HEK293 (cell line): ENCODE measurements around the gene ROR2.

ENCODE experiments used
- KLF8 ChIP-seq: fragments of 450-650 bp; formaldehyde crosslinking; IDR thresholded peaks from 2 replicates; pipeline ENCODE4 v1.5.1; 2016; ENCODE audit warnings: missing biosample characterization, missing genetic modification characterization
- MZF1 ChIP-seq: fragments of 450-650 bp; formaldehyde crosslinking; IDR thresholded peaks from 2 replicates; pipeline ENCODE4 v1.5.1; 2017; ENCODE audit warnings: missing biosample characterization, missing genetic modification characterization, borderline replicate concordance
- SETDB1 ChIP-seq: IDR thresholded peaks from one replicate; pipeline ENCODE4 v1.6.1; 2017; ENCODE audit warnings: mild to moderate bottlenecking, low read length, moderate library complexity, mixed read lengths; ENCODE audit not compliant: insufficient read length
- SP7 ChIP-seq: fragments of 450-650 bp; formaldehyde crosslinking; IDR thresholded peaks from 2 replicates; pipeline ENCODE4 v1.5.1; 2016; ENCODE audit warnings: missing biosample characterization, missing genetic modification characterization
- ZBTB20 ChIP-seq: fragments of 450-650 bp; formaldehyde crosslinking; IDR thresholded peaks from 2 replicates; pipeline ENCODE4 v1.5.1; 2016; ENCODE audit warnings: missing biosample characterization, missing genetic modification characterization
- ZEB2 ChIP-seq: fragments of 450-650 bp; formaldehyde crosslinking; IDR thresholded peaks from 2 replicates; pipeline ENCODE4 v1.5.1; 2016; ENCODE audit warnings: missing biosample characterization, missing genetic modification characterization
- ZFP3 ChIP-seq: fragments of 450-650 bp; formaldehyde crosslinking; IDR thresholded peaks from 2 replicates; pipeline ENCODE4 v1.5.1; 2016; ENCODE audit warnings: low read depth, missing biosample characterization, missing genetic modification characterization
- ZFP41 ChIP-seq: fragments of 450-650 bp; formaldehyde crosslinking; IDR thresholded peaks from 2 replicates; pipeline ENCODE4 v1.5.1; 2016; ENCODE audit warnings: missing biosample characterization, missing genetic modification characterization, borderline replicate concordance
- ZNF157 ChIP-seq: fragments of 450-650 bp; formaldehyde crosslinking; IDR thresholded peaks from 2 replicates; pipeline ENCODE4 v1.5.1; 2016; ENCODE audit warnings: missing biosample characterization, missing genetic modification characterization
- ZNF202 ChIP-seq: fragments of 450-650 bp; formaldehyde crosslinking; IDR thresholded peaks from 2 replicates; pipeline ENCODE4 v1.5.1; 2016; ENCODE audit warnings: missing biosample characterization, missing genetic modification characterization, borderline replicate concordance
- ZNF214 ChIP-seq: fragments of 450-650 bp; formaldehyde crosslinking; IDR thresholded peaks from 2 replicates; pipeline ENCODE4 v1.5.1; 2017; ENCODE audit warnings: missing biosample characterization, mild to moderate bottlenecking, missing genetic modification characterization, borderline replicate concordance
- ZNF23 ChIP-seq: fragments of 450-650 bp; formaldehyde crosslinking; IDR thresholded peaks from 2 replicates; pipeline ENCODE4 v1.5.1; 2016; ENCODE audit warnings: missing biosample characterization, missing genetic modification characterization, borderline replicate concordance
- ZNF266 ChIP-seq: fragments of 450-650 bp; formaldehyde crosslinking; IDR thresholded peaks from 2 replicates; pipeline ENCODE4 v1.5.1; 2016; ENCODE audit warnings: missing biosample characterization, missing genetic modification characterization, low read depth
- ZNF366 ChIP-seq: fragments of 450-650 bp; formaldehyde crosslinking; conservative IDR thresholded peaks from 2 replicates; pipeline ENCODE4 v1.5.1; 2016; ENCODE audit warnings: missing biosample characterization, missing genetic modification characterization
- ZNF501 ChIP-seq: fragments of 450-650 bp; formaldehyde crosslinking; IDR thresholded peaks from 2 replicates; pipeline ENCODE4 v1.5.1; 2016; ENCODE audit warnings: missing biosample characterization, missing genetic modification characterization
- ZNF585B ChIP-seq: fragments of 450-650 bp; formaldehyde crosslinking; IDR thresholded peaks from 2 replicates; pipeline ENCODE4 v1.5.1; 2016; ENCODE audit warnings: missing biosample characterization, missing genetic modification characterization
- ZNF610 ChIP-seq: fragments of 450-650 bp; formaldehyde crosslinking; IDR thresholded peaks from 2 replicates; pipeline ENCODE4 v1.5.1; 2016; ENCODE audit warnings: missing biosample characterization, missing genetic modification characterization, borderline replicate concordance
- ZNF785 ChIP-seq: fragments of 450-650 bp; formaldehyde crosslinking; IDR thresholded peaks from 2 replicates; pipeline ENCODE4 v1.5.1; 2016; ENCODE audit warnings: missing biosample characterization, missing genetic modification characterization
- ZNF830 ChIP-seq: fragments of 450-650 bp; IDR thresholded peaks from 2 replicates; pipeline ENCODE4 v1.5.0; 2018; ENCODE audit warnings: missing biosample characterization, missing genetic modification characterization, low read depth, mild to moderate bottlenecking, moderate library complexity
- ZSCAN30 ChIP-seq: fragments of 450-650 bp; IDR thresholded peaks from 2 replicates; pipeline ENCODE4 v1.5.1; 2018; ENCODE audit warnings: missing biosample characterization, mild to moderate bottlenecking, missing genetic modification characterization, moderate library complexity
- TF ChIP-seq, protein P1 (sequence below): fragments of 450-650 bp; formaldehyde crosslinking; IDR thresholded peaks from 2 replicates; pipeline ENCODE4 v1.5.1; 2016; ENCODE audit warnings: missing biosample characterization, missing genetic modification characterization
- TF ChIP-seq, protein P2 (sequence below): sonication (generic); formaldehyde crosslinking; IDR thresholded peaks from 2 replicates; pipeline ENCODE4 v1.8.1; 2022; ENCODE audit warnings: mild to moderate bottlenecking, moderate library complexity, missing genetic modification reagents
- TF ChIP-seq, protein P3 (sequence below): fragments of 450-650 bp; formaldehyde crosslinking; IDR thresholded peaks from 2 replicates; pipeline ENCODE4 v1.5.1; 2016; ENCODE audit warnings: missing biosample characterization, missing genetic modification characterization, borderline replicate concordance
- TF ChIP-seq, protein P4 (sequence below): fragments of 450-650 bp; formaldehyde crosslinking; conservative IDR thresholded peaks from 2 replicates; pipeline ENCODE4 v1.5.1; 2016; ENCODE audit warnings: low read depth, missing biosample characterization, missing genetic modification characterization
- TF ChIP-seq, protein P5 (sequence below): fragments of 450-650 bp; formaldehyde crosslinking; IDR thresholded peaks from 2 replicates; pipeline ENCODE4 v1.5.1; 2016; ENCODE audit warnings: missing biosample characterization, missing genetic modification characterization
- TF ChIP-seq, protein P6 (sequence below): fragments of 450-650 bp; formaldehyde crosslinking; conservative IDR thresholded peaks from 2 replicates; pipeline ENCODE4 v1.5.1; 2016; ENCODE audit warnings: low read depth, missing biosample characterization, missing genetic modification characterization

Gene ROR2

DNA sequence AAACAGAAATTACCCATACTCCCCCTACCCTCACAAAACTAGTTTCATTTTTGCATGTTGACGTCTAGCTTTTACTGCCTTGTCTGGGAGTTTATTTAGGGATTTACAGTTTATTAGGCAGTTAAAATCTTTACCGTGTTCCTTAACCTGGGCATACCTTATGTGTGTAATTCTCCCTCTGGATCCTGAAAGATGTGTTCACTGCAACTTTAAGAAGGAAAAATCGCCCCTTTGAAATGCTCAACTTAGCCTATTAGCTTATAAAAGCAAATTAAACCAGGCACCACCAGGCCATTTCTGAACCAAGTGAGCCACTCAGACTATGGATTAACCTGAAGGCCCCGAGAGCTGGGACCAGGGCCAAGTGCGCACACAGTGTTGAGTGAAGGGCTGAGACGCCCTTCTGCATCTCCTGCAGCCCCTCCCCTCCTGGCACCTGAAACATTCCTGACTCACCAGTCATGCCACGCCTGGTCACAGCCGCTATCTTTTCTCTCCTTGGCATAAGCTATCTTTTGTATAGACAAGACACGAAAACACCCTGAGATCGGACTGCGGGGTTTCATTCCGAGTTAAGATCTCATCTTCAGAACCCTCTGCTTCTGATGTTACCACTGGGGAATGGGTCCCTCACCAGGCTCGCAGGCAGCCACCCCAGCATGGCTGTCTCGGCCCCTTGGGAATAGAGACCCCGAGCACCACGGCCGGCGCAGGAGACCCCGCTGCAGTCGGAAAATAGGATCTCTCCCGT is 111.9 kb downstream of the ROR2 start (continued):
- TF ChIP-seq, protein P1, sequence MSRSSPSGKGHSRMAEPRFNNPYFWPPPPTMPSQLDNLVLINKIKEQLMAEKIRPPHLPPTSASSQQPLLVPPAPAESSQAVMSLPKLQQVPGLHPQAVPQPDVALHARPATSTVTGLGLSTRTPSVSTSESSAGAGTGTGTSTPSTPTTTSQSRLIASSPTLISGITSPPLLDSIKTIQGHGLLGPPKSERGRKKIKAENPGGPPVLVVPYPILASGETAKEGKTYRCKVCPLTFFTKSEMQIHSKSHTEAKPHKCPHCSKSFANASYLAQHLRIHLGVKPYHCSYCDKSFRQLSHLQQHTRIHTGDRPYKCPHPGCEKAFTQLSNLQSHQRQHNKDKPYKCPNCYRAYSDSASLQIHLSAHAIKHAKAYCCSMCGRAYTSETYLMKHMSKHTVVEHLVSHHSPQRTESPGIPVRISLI, result no peak
- TF ChIP-seq ZNF785 (tag by site-specific recombination), result no peak
- no peak for TF ChIP-seq ZNF157 (tag by site-specific recombination)
- peak; percentile 32; the same call in 1 of the 2 replicates for TF ChIP-seq KLF8 (tag by site-specific recombination)
- no peak for TF ChIP-seq ZNF585B (tag by site-specific recombination)
- TF ChIP-seq, protein P2, sequence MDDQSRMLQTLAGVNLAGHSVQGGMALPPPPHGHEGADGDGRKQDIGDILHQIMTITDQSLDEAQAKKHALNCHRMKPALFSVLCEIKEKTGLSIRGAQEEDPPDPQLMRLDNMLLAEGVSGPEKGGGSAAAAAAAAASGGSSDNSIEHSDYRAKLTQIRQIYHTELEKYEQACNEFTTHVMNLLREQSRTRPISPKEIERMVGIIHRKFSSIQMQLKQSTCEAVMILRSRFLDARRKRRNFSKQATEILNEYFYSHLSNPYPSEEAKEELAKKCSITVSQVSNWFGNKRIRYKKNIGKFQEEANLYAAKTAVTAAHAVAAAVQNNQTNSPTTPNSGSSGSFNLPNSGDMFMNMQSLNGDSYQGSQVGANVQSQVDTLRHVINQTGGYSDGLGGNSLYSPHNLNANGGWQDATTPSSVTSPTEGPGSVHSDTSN (CRISPR knock-in tag), result no peak
- no peak for TF ChIP-seq SETDB1
- no peak for TF ChIP-seq ZNF501 (tag by site-specific recombination)
- TF ChIP-seq, protein P3, sequence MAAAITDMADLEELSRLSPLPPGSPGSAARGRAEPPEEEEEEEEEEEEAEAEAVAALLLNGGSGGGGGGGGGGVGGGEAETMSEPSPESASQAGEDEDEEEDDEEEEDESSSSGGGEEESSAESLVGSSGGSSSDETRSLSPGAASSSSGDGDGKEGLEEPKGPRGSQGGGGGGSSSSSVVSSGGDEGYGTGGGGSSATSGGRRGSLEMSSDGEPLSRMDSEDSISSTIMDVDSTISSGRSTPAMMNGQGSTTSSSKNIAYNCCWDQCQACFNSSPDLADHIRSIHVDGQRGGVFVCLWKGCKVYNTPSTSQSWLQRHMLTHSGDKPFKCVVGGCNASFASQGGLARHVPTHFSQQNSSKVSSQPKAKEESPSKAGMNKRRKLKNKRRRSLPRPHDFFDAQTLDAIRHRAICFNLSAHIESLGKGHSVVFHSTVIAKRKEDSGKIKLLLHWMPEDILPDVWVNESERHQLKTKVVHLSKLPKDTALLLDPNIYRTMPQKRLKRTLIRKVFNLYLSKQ (tag by site-specific recombination), result no peak
- TF ChIP-seq, protein P4, sequence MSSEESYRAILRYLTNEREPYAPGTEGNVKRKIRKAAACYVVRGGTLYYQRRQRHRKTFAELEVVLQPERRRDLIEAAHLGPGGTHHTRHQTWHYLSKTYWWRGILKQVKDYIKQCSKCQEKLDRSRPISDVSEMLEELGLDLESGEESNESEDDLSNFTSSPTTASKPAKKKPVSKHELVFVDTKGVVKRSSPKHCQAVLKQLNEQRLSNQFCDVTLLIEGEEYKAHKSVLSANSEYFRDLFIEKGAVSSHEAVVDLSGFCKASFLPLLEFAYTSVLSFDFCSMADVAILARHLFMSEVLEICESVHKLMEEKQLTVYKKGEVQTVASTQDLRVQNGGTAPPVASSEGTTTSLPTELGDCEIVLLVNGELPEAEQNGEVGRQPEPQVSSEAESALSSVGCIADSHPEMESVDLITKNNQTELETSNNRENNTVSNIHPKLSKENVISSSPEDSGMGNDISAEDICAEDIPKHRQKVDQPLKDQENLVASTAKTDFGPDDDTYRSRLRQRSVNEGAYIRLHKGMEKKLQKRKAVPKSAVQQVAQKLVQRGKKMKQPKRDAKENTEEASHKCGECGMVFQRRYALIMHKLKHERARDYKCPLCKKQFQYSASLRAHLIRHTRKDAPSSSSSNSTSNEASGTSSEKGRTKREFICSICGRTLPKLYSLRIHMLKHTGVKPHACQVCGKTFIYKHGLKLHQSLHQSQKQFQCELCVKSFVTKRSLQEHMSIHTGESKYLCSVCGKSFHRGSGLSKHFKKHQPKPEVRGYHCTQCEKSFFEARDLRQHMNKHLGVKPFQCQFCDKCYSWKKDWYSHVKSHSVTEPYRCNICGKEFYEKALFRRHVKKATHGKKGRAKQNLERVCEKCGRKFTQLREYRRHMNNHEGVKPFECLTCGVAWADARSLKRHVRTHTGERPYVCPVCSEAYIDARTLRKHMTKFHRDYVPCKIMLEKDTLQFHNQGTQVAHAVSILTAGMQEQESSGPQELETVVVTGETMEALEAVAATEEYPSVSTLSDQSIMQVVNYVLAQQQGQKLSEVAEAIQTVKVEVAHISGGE (tag by site-specific recombination), result no peak
- peak; percentile 76; the same call in 1 of the 2 replicates for TF ChIP-seq MZF1 (tag by site-specific recombination)
- TF ChIP-seq ZNF366 (tag by site-specific recombination), result peak; percentile 51; the same call in 1 of the 2 replicates
- TF ChIP-seq ZNF23 (tag by site-specific recombination), result no peak
- TF ChIP-seq, protein P5, sequence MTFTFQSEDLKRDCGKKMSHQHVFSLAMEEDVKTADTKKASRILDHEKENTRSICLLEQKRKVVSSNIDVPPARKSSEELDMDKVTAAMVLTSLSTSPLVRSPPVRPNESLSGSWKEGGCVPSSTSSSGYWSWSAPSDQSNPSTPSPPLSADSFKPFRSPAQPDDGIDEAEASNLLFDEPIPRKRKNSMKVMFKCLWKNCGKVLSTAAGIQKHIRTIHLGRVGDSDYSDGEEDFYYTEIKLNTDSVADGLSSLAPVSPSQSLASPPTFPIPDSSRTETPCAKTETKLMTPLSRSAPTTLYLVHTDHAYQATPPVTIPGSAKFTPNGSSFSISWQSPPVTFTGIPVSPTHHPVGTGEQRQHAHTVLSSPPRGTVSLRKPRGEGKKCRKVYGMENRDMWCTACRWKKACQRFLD, result no peak
- no peak for TF ChIP-seq ZNF202 (tag by site-specific recombination)
- TF ChIP-seq ZSCAN30, result peak; percentile 89
- TF ChIP-seq ZBTB20, result no peak
- TF ChIP-seq ZNF830 (tag by site-specific recombination), result no peak
- no peak for TF ChIP-seq ZNF610 (tag by site-specific recombination)
- TF ChIP-seq ZFP41, result no peak
- TF ChIP-seq ZFP3 (tag by site-specific recombination), result no peak
- TF ChIP-seq ZEB2 (tag by site-specific recombination), result peak; percentile 42; the same call in 1 of the 2 replicates
- TF ChIP-seq ZNF214, result no peak
- TF ChIP-seq ZNF266 (tag by site-specific recombination), result no peak
- TF ChIP-seq SP7 (tag by site-specific recombination), result peak; percentile 54; the same call in 1 of the 2 replicates
- TF ChIP-seq, protein P6, sequence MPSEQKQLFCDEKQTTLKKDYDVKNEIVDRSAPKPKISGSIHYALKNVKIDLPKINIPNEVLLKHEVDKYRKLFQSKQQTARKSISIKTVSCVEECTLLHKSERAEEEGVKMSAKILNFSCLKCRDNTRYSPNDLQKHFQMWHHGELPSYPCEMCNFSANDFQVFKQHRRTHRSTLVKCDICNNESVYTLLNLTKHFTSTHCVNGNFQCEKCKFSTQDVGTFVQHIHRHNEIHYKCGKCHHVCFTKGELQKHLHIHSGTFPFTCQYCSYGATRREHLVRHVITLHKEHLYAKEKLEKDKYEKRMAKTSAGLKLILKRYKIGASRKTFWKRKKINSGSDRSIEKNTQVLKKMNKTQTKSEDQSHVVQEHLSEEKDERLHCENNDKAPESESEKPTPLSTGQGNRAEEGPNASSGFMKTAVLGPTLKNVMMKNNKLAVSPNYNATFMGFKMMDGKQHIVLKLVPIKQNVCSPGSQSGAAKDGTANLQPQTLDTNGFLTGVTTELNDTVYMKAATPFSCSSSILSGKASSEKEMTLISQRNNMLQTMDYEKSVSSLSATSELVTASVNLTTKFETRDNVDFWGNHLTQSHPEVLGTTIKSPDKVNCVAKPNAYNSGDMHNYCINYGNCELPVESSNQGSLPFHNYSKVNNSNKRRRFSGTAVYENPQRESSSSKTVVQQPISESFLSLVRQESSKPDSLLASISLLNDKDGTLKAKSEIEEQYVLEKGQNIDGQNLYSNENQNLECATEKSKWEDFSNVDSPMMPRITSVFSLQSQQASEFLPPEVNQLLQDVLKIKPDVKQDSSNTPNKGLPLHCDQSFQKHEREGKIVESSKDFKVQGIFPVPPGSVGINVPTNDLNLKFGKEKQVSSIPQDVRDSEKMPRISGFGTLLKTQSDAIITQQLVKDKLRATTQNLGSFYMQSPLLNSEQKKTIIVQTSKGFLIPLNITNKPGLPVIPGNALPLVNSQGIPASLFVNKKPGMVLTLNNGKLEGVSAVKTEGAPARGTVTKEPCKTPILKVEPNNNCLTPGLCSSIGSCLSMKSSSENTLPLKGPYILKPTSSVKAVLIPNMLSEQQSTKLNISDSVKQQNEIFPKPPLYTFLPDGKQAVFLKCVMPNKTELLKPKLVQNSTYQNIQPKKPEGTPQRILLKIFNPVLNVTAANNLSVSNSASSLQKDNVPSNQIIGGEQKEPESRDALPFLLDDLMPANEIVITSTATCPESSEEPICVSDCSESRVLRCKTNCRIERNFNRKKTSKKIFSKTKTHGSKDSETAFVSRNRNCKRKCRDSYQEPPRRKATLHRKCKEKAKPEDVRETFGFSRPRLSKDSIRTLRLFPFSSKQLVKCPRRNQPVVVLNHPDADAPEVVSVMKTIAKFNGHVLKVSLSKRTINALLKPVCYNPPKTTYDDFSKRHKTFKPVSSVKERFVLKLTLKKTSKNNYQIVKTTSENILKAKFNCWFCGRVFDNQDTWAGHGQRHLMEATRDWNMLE (tag by site-specific recombination), result no peak
